Measurements from ENCODE around the gene KRTDAP. TPM values are rescaled to one million over a fixed set of nuclear protein-coding genes. Genes with fewer than 3 reads are reported as not detected.

Gene KRTDAP
- total RNA-seq, 1 experiment from 2014 or later, result 1.7 TPM

GRCh38 chr19:35509018-35509652 lies 18.9 kb upstream of the KRTDAP start:
- Mint-ChIP-seq H3K27ac (peak overlapping the region; percentile 97), H3K36me3 (peaks cover 41% of the 10 kb centered on the region), H3K4me3 (peak overlapping the region; percentile 99), H3K27me3 (ENCODE audit: low read depth) (peaks cover 20% of the 10 kb centered on the region), H3K9me3 (no peaks in the 10 kb centered on the region), H3K4me1 (peaks cover 20% of the 10 kb centered on the region)
- TF ChIP-seq ELF4 (CRISPR knock-in tag; IDR thresholded peaks at IDR 0.05; ENCODE audit: low read depth), result no peak
- TF ChIP-seq NFATC4 (CRISPR knock-in tag; IDR thresholded peaks at IDR 0.05), result no peak
- peak; percentile 80; the same call in 1 of the 2 replicates for TF ChIP-seq USF1 (CRISPR knock-in tag; IDR thresholded peaks at IDR 0.05)
- TF ChIP-seq MAX (CRISPR knock-in tag; IDR thresholded peaks at IDR 0.05), result peak; percentile 58; the same call in 1 of the 2 replicates
- no peak for TF ChIP-seq ZNF281 (CRISPR knock-in tag; IDR thresholded peaks at IDR 0.05)
- no peak for TF ChIP-seq FOXK1 (CRISPR knock-in tag; IDR thresholded peaks at IDR 0.05)
- no peak for TF ChIP-seq NFYB (CRISPR knock-in tag; conservative IDR thresholded peaks at IDR 0.05; ENCODE audit: low read depth)
- TF ChIP-seq SMAD3 (CRISPR knock-in tag; IDR thresholded peaks at IDR 0.05; ENCODE audit: borderline replicate concordance), result no peak
- TF ChIP-seq TP53 (CRISPR knock-in tag; IDR thresholded peaks at IDR 0.05), result no peak
- no peak for TF ChIP-seq ZNF416 (CRISPR knock-in tag; IDR thresholded peaks at IDR 0.05)
- TF ChIP-seq MLX (CRISPR knock-in tag; IDR thresholded peaks at IDR 0.05), result no peak
- TF ChIP-seq USF2 (CRISPR knock-in tag; IDR thresholded peaks at IDR 0.05), result peak; percentile 81
- ChIA-PET POLR2A (interaction anchor here (0.5 to 1.2 kb wide), 3 partner anchors 11 to 135 kb away, joined by 3 read pairs; no protein-coding TSS in a partner anchor), CTCF (interaction anchor here (0.6 to 4.7 kb wide), 14 partner anchors 9 to 205 kb away, joined by 3 to 62 read pairs (median 5); no protein-coding TSS in a partner anchor)
- DNase-seq (ENCODE audit: low spot score), result peak; percentile 60
- ATAC-seq, result peak; percentile 51

- POLR2A ChIA-PET, result interaction anchor here (1.2 kb wide), 1 partner anchor 12 kb away, joined by 3 read pairs; no protein-coding TSS in a partner anchor
- Mint-ChIP-seq H3K27me3 (ENCODE audit: low read depth) (peaks cover 20% of the 10 kb centered on the region), H3K36me3 (peaks cover 46% of the 10 kb centered on the region), H3K9me3 (no peaks in the 10 kb centered on the region), H3K4me1 (peaks cover 12% of the 10 kb centered on the region), H3K27ac (peak overlapping the region; percentile 60; the same call in 1 of the 2 replicates), H3K4me3 (peak overlapping the region; percentile 99)
- DNase-seq (ENCODE audit: low spot score) (no peak), ATAC-seq (no peak)
- CTCF ChIA-PET, result interaction anchor here (0.8 to 4.7 kb wide), 8 partner anchors 11 to 156 kb away, joined by 3 to 62 read pairs (median 4); no protein-coding TSS in a partner anchor
- TF ChIP-seq PRDM15 (CRISPR knock-in tag; IDR thresholded peaks at IDR 0.05), result no peak
- TF ChIP-seq STAT6 (CRISPR knock-in tag; conservative IDR thresholded peaks at IDR 0.05; ENCODE audit: low read depth), result no peak
- TF ChIP-seq MLX (CRISPR knock-in tag; IDR thresholded peaks at IDR 0.05), result no peak
- no peak for TF ChIP-seq IRF2 (CRISPR knock-in tag; IDR thresholded peaks at IDR 0.05; ENCODE audit: borderline replicate concordance, low read depth)
- TF ChIP-seq ZBTB43 (CRISPR knock-in tag; IDR thresholded peaks at IDR 0.05), result no peak
- TF ChIP-seq CTCF (IDR thresholded peaks at IDR 0.05), result no peak
Measured at GRCh38 chr19:35508129-35508528, 17.9 kb upstream of the KRTDAP start.
